Liver (tissue), 3 donors: ENCODE measurements around the gene UAP1.

ENCODE experiments used
- CTCF ChIP-seq: fragments of 150-350 bp; IDR thresholded peaks from 2 replicates; pipeline ENCODE4 v1.5.1; 2017; ENCODE audit warnings: improper control_type of control experiment, low read depth, low read length; ENCODE audit not compliant: missing input control
- FOXA1 ChIP-seq: IDR thresholded peaks from 2 replicates; pipeline ENCODE4 v1.6.1; 2016; ENCODE audit warnings: antibody characterized with exemption
- GABPA ChIP-seq, 2 donors: IDR thresholded peaks in 1 of 2; conservative IDR thresholded peaks in 1 of 2; 2 replicates each; pipeline ENCODE4 v1.6.1; 2016; ENCODE audit warnings: antibody characterized with exemption in 2 of 2, mild to moderate bottlenecking in 1 of 2, moderate library complexity in 1 of 2
- JUND ChIP-seq, 2 donors: IDR thresholded peaks; 2 replicates each; pipeline ENCODE4 v1.6.1; 2016; ENCODE audit warnings: antibody characterized with exemption in 2 of 2
- RAD21 ChIP-seq, 2 donors: IDR thresholded peaks; 2 replicates each; pipeline ENCODE4 v1.6.1; 2016; ENCODE audit warnings: antibody characterized with exemption in 2 of 2, mild to moderate bottlenecking in 2 of 2
- RXRA ChIP-seq, 2 donors: IDR thresholded peaks; 2 replicates each; pipeline ENCODE4 v1.6.1; 2017 to 2018; ENCODE audit warnings: antibody characterized with exemption in 2 of 2, mild to moderate bottlenecking in 1 of 2
- donor health status: healthy.
- donor health status: healthy.

- TF ChIP-seq RAD21 (IDR thresholded peaks at IDR 0.05) (no peak), CTCF (no peak), FOXA1 (no peak), RXRA (IDR thresholded peaks at IDR 0.05) (no peak), JUND (IDR thresholded peaks at IDR 0.05) (no peak), GABPA (IDR thresholded peaks at IDR 0.05 in 1 of 2, conservative IDR thresholded peaks at IDR 0.05 in 1 of 2) (no peak)
These were observed 65.2 kb downstream of the UAP1 start for GRCh38 chr1:162626761-162627160.
